ENCODE data around the gene UCHL3.

- TF ChIP-seq, protein P1, sequence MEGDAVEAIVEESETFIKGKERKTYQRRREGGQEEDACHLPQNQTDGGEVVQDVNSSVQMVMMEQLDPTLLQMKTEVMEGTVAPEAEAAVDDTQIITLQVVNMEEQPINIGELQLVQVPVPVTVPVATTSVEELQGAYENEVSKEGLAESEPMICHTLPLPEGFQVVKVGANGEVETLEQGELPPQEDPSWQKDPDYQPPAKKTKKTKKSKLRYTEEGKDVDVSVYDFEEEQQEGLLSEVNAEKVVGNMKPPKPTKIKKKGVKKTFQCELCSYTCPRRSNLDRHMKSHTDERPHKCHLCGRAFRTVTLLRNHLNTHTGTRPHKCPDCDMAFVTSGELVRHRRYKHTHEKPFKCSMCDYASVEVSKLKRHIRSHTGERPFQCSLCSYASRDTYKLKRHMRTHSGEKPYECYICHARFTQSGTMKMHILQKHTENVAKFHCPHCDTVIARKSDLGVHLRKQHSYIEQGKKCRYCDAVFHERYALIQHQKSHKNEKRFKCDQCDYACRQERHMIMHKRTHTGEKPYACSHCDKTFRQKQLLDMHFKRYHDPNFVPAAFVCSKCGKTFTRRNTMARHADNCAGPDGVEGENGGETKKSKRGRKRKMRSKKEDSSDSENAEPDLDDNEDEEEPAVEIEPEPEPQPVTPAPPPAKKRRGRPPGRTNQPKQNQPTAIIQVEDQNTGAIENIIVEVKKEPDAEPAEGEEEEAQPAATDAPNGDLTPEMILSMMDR (IDR thresholded peaks at IDR 0.05): no peak
- TF ChIP-seq POLR2A (IDR thresholded peaks at IDR 0.05): no peak
Measured at GRCh38 chr13:75506018-75506417, 43.6 kb upstream of the UCHL3 start.

All from testis (tissue), 2 donors.